ENCODE results near the gene SCO2. TPM values are rescaled to one million over a fixed set of nuclear protein-coding genes. Genes with fewer than 3 reads are reported as not detected.

SCO2 gene
- total RNA-seq, 4 donors from 2014 or later, result 5.1 to 14.9 (median 6.7) TPM

- DNase-seq, result peak; percentile 71
- no peaks in the 10 kb centered on the region for H3K27me3 ChIP-seq
- no peaks in the 10 kb centered on the region for H3K9me3 ChIP-seq
- peaks cover 7 to 56% (median 15%) of the 10 kb centered on the region in 3 donors for H3K36me3 ChIP-seq
- peak within 1 kb of the TSS; percentile 88 to 97 (median 94) for H3K4me3 ChIP-seq
- 0 to 1% methylated on average over 10 to 18 of the region's 76 CpGs for WGBS, 2 donors
- H3K27ac ChIP-seq, result peak within 1 kb of the TSS; percentile 95 to 99 (median 97)
- TF ChIP-seq, protein P1, sequence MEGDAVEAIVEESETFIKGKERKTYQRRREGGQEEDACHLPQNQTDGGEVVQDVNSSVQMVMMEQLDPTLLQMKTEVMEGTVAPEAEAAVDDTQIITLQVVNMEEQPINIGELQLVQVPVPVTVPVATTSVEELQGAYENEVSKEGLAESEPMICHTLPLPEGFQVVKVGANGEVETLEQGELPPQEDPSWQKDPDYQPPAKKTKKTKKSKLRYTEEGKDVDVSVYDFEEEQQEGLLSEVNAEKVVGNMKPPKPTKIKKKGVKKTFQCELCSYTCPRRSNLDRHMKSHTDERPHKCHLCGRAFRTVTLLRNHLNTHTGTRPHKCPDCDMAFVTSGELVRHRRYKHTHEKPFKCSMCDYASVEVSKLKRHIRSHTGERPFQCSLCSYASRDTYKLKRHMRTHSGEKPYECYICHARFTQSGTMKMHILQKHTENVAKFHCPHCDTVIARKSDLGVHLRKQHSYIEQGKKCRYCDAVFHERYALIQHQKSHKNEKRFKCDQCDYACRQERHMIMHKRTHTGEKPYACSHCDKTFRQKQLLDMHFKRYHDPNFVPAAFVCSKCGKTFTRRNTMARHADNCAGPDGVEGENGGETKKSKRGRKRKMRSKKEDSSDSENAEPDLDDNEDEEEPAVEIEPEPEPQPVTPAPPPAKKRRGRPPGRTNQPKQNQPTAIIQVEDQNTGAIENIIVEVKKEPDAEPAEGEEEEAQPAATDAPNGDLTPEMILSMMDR (IDR thresholded peaks at IDR 0.05), result peak in 3 of 6 experiments; percentile 10 to 42 (median 17)
- TF ChIP-seq POLR2A (IDR thresholded peaks at IDR 0.05), result peak in 3 of 4 donors; percentile 76 to 94 (median 86)
- intact Hi-C loops (cut with DNase I), result no loop called here
- H3K4me1 ChIP-seq, result peaks cover 27 to 62% (median 38%) of the 10 kb centered on the region in 3 donors
Measured at GRCh38 chr22:50507991-50508884, 17.2 kb downstream of the SCO2 start, which contains the start of gene NCAPH2. Gene NCAPH2 (plus strand): TSS chr22:50508224. CDS start chr22:50508338, 114 bp downstream.

- Histone ChIP-seq H3K27me3 (no peaks in the 10 kb centered on the region), H3K9me3 (no peaks in the 10 kb centered on the region), H3K4me1 (peaks cover 27 to 62% (median 38%) of the 10 kb centered on the region in 3 donors), H3K4me3 (peak within 1 kb of the TSS; percentile 88 to 97 (median 94)), H3K27ac (peak within 1 kb of the TSS; percentile 95 to 99 (median 97)), H3K36me3 (peaks cover 7 to 56% (median 15%) of the 10 kb centered on the region in 3 donors)
- intact Hi-C loops (cut with DNase I), result no loop called here
- peak in 2 of 4 donors; percentile 30 to 60 for TF ChIP-seq POLR2A (IDR thresholded peaks at IDR 0.05)
- TF ChIP-seq, protein P1 (IDR thresholded peaks at IDR 0.05), result no peak
- DNase-seq, result no peak
- WGBS, 2 donors, result 2% methylated on average over 16 of the region's 62 CpGs; no CpG with 5 or more reads in 1 of the 2 donors
Measured at GRCh38 chr22:50507421-50507990, 17.9 kb downstream of the SCO2 start, which contains the start of gene LMF2. Gene LMF2 (minus strand): TSS chr22:50507702. CDS start chr22:50507675, 27 bp downstream.

DNA sequence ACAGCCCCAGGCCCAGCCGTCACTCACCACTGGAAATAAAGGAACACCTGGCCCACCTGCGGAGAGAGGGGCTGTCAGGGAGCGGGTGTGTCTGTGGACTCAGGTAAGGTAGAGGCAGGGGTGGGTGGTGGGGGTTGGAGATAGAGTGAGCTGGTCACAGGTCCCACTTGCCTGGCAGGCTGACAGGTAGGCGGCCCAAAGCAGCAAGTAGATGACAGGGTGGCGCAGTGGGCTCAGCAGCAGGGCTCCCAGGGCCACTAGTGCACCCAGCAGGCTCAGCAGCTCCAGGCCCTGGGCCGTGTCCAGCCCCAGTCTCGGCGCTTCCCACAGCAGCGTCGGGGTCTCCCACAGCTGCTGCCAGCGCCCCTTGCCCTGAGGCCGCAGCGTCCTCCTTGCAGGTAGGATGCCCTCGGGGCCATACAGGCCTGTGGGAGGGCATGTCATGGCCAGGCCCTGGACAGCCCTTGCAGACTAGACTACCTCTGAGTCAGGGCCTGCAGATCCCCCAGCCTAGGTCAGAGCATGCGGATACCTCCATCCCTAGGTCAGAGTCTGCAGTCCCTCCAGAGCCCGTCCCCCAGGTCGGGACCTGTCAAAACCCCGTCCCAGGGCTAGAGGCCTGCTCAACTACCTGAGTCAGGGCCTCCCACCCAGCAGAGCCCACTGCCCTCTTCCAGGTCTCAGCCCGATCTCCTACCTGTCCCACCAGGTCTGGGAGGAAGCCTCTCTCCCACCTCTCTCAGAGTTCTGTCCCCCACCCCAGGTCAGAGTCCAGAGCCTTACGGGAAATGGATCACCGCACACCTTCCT is 18.6 kb downstream of the SCO2 start:
- H3K27ac ChIP-seq, result peak overlapping the region; percentile 84 to 99 (median 96)
- H3K9me3 ChIP-seq, result no peaks in the 10 kb centered on the region
- WGBS, 2 donors, result 0 to 15% methylated on average over 2 to 15 of the region's 21 CpGs
- peak overlapping the region; percentile 64 to 96 (median 90) for H3K4me3 ChIP-seq
- DNase-seq, result no peak
- peaks cover 27 to 58% (median 38%) of the 10 kb centered on the region in 3 donors for H3K4me1 ChIP-seq
- no peaks in the 10 kb centered on the region for H3K27me3 ChIP-seq
- peaks cover 7 to 55% (median 15%) of the 10 kb centered on the region in 3 donors for H3K36me3 ChIP-seq
- intact Hi-C loops (cut with DNase I), result no loop called here
- no peak for TF ChIP-seq POLR2A (IDR thresholded peaks at IDR 0.05)
- TF ChIP-seq, protein P1 (IDR thresholded peaks at IDR 0.05), result no peak

DNA sequence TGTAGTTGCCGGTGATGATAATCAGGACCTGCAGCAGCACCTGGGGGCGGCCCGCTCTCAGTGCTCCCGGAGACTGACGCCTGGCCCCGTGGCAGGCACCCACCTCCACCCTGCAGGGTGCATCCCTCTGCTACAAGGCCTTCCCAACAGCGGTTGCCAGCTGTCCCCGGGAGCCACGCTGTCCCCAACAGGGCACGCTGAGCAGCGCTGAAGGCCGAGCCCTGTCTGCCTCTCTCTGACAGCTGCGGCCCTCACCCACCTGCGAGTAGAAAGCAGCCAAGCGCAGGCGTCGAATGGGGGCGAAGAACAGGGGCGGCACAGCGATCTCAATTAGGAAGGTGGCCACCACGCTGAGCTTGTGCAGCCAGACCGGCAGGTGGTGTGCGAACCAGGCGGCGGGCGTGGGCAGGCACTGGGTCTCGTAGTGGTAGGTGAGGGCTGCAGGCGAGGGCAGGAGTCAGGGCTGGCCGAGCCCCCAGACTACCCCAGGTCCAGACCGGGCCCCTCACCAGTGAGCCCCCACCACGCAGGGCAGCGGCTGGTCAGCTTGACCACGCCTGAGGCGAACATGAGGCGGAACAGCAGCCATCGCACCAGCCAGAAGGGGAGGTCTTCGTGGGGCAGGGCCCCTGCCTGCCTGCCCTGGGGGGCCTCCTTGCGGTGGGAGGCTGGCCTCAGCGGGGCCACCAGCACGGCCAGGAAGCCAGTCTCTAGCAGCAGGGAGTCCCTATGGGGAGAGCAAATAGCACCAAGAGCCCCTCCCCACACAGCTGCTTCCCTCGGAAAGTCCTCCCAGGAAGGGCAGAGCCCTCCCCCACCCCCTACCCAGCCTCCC is 19.4 kb downstream of the SCO2 start:
- Histone ChIP-seq H3K4me1 (peaks cover 27 to 57% (median 38%) of the 10 kb centered on the region in 3 donors), H3K36me3 (peaks cover 7 to 50% (median 15%) of the 10 kb centered on the region in 3 donors), H3K9me3 (no peaks in the 10 kb centered on the region), H3K27ac (peak overlapping the region in 2 of 4 donors; percentile 93 to 98), H3K27me3 (no peaks in the 10 kb centered on the region), H3K4me3 (peak overlapping the region in 3 of 4 donors; percentile 86 to 96 (median 93))
- 88 to 95% methylated on average over 4 to 12 of the region's 41 CpGs for WGBS, 2 donors
- no peak for DNase-seq
- intact Hi-C loops (cut with DNase I), result no loop called here
- TF ChIP-seq, protein P1 (IDR thresholded peaks at IDR 0.05), result no peak
